ENCODE data around the gene COL27A1. TPM values are rescaled to one million over a fixed set of nuclear protein-coding genes. Genes with fewer than 3 reads are reported as not detected.

COL27A1 gene
- total RNA-seq, 6 experiments from 2014 or later = 22.2 to 24.1 (median 23.4) TPM

GRCh38 chr9:114216081-114216480 lies 60.7 kb downstream of the COL27A1 start:
- Mint-ChIP-seq H3K27ac (peak overlapping the region; percentile 73; the same call in 1 of the 2 replicates), H3K4me3 (no peak overlapping the region), H3K36me3 (ENCODE audit: low read depth) (peaks cover 25% of the 10 kb centered on the region), H3K4me1 (ENCODE audit: low read depth) (peaks cover 74% of the 10 kb centered on the region), H3K9me3 (no peaks in the 10 kb centered on the region), H3K27me3 (ENCODE audit: insufficient read depth) (peaks cover 5% of the 10 kb centered on the region; the same call in 1 of the 2 replicates)
- TF ChIP-seq CTCF (IDR thresholded peaks at IDR 0.05) = no peak
- DNase-seq = peak; percentile 42

- no peaks in the 10 kb centered on the region for H3K9me3 Mint-ChIP-seq
- peaks cover 5% of the 10 kb centered on the region; the same call in 1 of the 2 replicates for H3K27me3 Mint-ChIP-seq (ENCODE audit: insufficient read depth)
- peak overlapping the region; percentile 73 for H3K27ac Mint-ChIP-seq
- H3K4me3 Mint-ChIP-seq = no peak overlapping the region
- peaks cover 30% of the 10 kb centered on the region for H3K36me3 Mint-ChIP-seq (ENCODE audit: low read depth)
- TF ChIP-seq CTCF (IDR thresholded peaks at IDR 0.05) = no peak
- peak; percentile 60 for DNase-seq
- peaks cover 83% of the 10 kb centered on the region for H3K4me1 Mint-ChIP-seq (ENCODE audit: low read depth)
Measured at GRCh38 chr9:114216976-114217375, 61.6 kb downstream of the COL27A1 start.

- peak overlapping the region; percentile 78 for H3K27ac Mint-ChIP-seq
- peaks cover 83% of the 10 kb centered on the region for H3K4me1 Mint-ChIP-seq (ENCODE audit: low read depth)
- H3K9me3 Mint-ChIP-seq = no peaks in the 10 kb centered on the region
- peaks cover 5% of the 10 kb centered on the region; the same call in 1 of the 2 replicates for H3K27me3 Mint-ChIP-seq (ENCODE audit: insufficient read depth)
- no peak for TF ChIP-seq CTCF (IDR thresholded peaks at IDR 0.05)
- H3K36me3 Mint-ChIP-seq (ENCODE audit: low read depth) = peaks cover 23% of the 10 kb centered on the region
- DNase-seq = peak; percentile 40
- no peak overlapping the region for H3K4me3 Mint-ChIP-seq
Measured at GRCh38 chr9:114218264-114219120, 63.2 kb downstream of the COL27A1 start.

- DNase-seq = peak; percentile 64
- Mint-ChIP-seq H3K9me3 (no peaks in the 10 kb centered on the region), H3K27ac (peak overlapping the region; percentile 85), H3K4me1 (ENCODE audit: low read depth) (peaks cover 83% of the 10 kb centered on the region), H3K36me3 (ENCODE audit: low read depth) (peaks cover 25% of the 10 kb centered on the region), H3K4me3 (no peak overlapping the region; the same call in 1 of the 2 replicates), H3K27me3 (ENCODE audit: insufficient read depth) (peaks cover 3% of the 10 kb centered on the region; the same call in 1 of the 2 replicates)
- TF ChIP-seq CTCF (IDR thresholded peaks at IDR 0.05) = no peak
Measured at GRCh38 chr9:114220061-114220541, 64.8 kb downstream of the COL27A1 start.

DNA sequence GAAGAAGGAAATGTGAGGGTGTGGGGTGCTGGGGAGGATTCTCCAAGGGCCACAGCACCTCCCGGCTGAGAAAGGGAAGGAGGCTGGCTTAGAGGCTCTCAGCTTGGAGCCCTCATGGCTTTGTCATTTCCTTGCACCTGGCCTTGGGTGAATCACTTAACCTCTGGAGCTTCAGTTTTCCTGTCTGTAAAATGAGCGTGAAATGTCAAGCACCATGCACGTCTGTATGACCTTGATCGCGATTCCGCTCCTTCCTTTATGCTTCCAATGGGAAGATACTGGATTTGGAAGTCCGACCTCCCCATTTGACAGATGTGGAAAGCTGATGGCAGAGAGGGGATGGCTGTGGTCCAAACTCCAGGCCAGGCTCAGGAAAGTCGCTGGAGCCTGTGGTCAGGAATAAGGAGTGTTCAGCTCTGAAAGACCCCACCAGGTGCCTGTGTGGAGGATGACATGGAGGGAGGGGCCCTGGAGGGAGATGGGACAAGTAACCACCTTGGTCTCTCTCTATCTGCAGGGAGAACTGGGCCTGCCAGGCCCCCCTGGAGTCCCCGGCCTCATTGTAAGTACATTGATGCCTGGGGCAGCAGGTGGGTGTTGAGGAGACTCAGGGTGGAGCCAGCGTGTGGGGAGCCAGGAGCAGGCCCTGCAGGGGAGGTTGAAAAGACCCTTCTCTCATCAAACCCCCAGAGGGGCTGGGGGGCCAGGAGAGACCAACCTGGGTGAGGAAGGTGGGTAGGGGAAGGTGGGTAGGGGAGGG lies 66.5 kb downstream of the COL27A1 start:
- H3K36me3 Mint-ChIP-seq (ENCODE audit: low read depth) = peaks cover 25% of the 10 kb centered on the region

More for the DNA sequence above, 66.5 kb downstream of the COL27A1 start:
- H3K27me3 Mint-ChIP-seq (ENCODE audit: insufficient read depth) = peaks cover 3% of the 10 kb centered on the region; the same call in 1 of the 2 replicates
- TF ChIP-seq CTCF (IDR thresholded peaks at IDR 0.05) = no peak
- H3K27ac Mint-ChIP-seq = peak overlapping the region; percentile 55
- H3K4me1 Mint-ChIP-seq (ENCODE audit: low read depth) = peaks cover 83% of the 10 kb centered on the region
- H3K4me3 Mint-ChIP-seq = no peak overlapping the region
- DNase-seq = peak; percentile 17
- no peaks in the 10 kb centered on the region for H3K9me3 Mint-ChIP-seq

Measured in HFFc6 (cell line).